Vagina (tissue), 2 donors: ENCODE data around the gene TGDS. TPM values are rescaled to one million over a fixed set of nuclear protein-coding genes. Genes with fewer than 3 reads are reported as not detected.
A peak's percentile ranks its signal among the peaks of the same experiment; 100 is the strongest.

Source experiments
- DNase-seq, 2 donors: peaks; one replicate each; pipeline ENCODE4 v3.0.0-alpha.2; 2017; ENCODE audit errors: extremely low spot score in 2 of 2
- H3K27ac ChIP-seq: fragments of 200-600 bp; sonication (generic); one replicate; pipeline ENCODE4 v1.5.1; 2019
- H3K27me3 ChIP-seq: fragments of 200-600 bp; sonication (generic); one replicate; pipeline ENCODE4 v1.5.1; 2019
- H3K36me3 ChIP-seq, 2 donors: fragments of 200-600 bp; sonication (generic); one replicate each; pipeline ENCODE4 v1.5.1; 2017 to 2019
- H3K4me1 ChIP-seq: fragments of 200-600 bp; sonication (generic); one replicate; pipeline ENCODE4 v1.5.1; 2019
- H3K4me3 ChIP-seq, 2 donors: fragments of 200-600 bp; sonication (generic); 1 replicate in 1 of 2; 2 replicates in 1 of 2; pipeline ENCODE4 v1.5.1; 2016 to 2019
- H3K9me3 ChIP-seq: fragments of 200-600 bp; sonication (generic); one replicate; pipeline ENCODE4 v1.5.1; 2019
- CTCF ChIP-seq, 3 experiments: fragments of 450-650 bp in 2 of 3; fragments of 200-600 bp in 1 of 3; sonication (generic) in 1 of 3; IDR thresholded peaks; one replicate each; pipeline ENCODE4 v1.5.1; 2017 to 2019; ENCODE audit warnings: antibody characterized with exemption in 3 of 3, mild to moderate bottlenecking in 2 of 3, moderate library complexity in 2 of 3
- POLR2A ChIP-seq, 2 donors: fragments of 450-650 bp; IDR thresholded peaks; one replicate each; pipeline ENCODE4 v1.6.1; 2017; ENCODE audit warnings: antibody characterized with exemption in 2 of 2, mild to moderate bottlenecking in 2 of 2, moderate library complexity in 2 of 2
- POLR2AphosphoS5 ChIP-seq, 2 donors: sonication (generic); formaldehyde crosslinking; IDR thresholded peaks; one replicate each; pipeline ENCODE4 v1.9.0; 2017; ENCODE audit warnings: antibody characterized with exemption in 2 of 2, mild to moderate bottlenecking in 2 of 2, low read depth in 1 of 2; ENCODE audit not compliant: insufficient read depth in 1 of 2
- intact Hi-C: fragments of 100-400 bp; cut with DNase I; formaldehyde crosslinking; loops from one replicate; pipeline ENCODE4 v1.15.1; 2023
- total RNA-seq: library from RNA; depleted of rRNA; stranded (reverse); fragments of >200 nt; gene quantifications from one replicate; pipeline ENCODE4 v1.2.3, GENCODE V29; 2016

TGDS gene
- total RNA-seq, 1 donor from 2014 or later: 9.6 TPM

- intact Hi-C loops: loop anchor here (10.0 kb wide), 1 partner anchor 64 kb away; no protein-coding TSS in a partner anchor
- no peak for DNase-seq
- Histone ChIP-seq H3K36me3 (peaks cover 0 to 5% of the 10 kb centered on the region in 2 donors), H3K9me3 (no peaks in the 10 kb centered on the region), H3K27ac (no peak overlapping the region), H3K4me1 (no peaks in the 10 kb centered on the region), H3K27me3 (no peaks in the 10 kb centered on the region), H3K4me3 (no peak overlapping the region)
- TF ChIP-seq POLR2AphosphoS5 (IDR thresholded peaks at IDR 0.05; ENCODE audit: insufficient read depth in 1 of 2, low read depth in 1 of 2) (no peak), POLR2A (IDR thresholded peaks at IDR 0.05) (no peak), CTCF (IDR thresholded peaks at IDR 0.05) (no peak)
These were observed 12.6 kb upstream of the TGDS start for GRCh38 chr13:94608586-94608985.

GRCh38 chr13:94607939-94608338, 12.0 kb upstream of the TGDS start:
- Histone ChIP-seq H3K4me3 (no peak overlapping the region), H3K27me3 (no peaks in the 10 kb centered on the region), H3K9me3 (no peaks in the 10 kb centered on the region), H3K4me1 (no peaks in the 10 kb centered on the region), H3K36me3 (peaks cover 0 to 5% of the 10 kb centered on the region in 2 donors), H3K27ac (no peak overlapping the region)
- no peak for TF ChIP-seq POLR2AphosphoS5 (IDR thresholded peaks at IDR 0.05; ENCODE audit: insufficient read depth in 1 of 2, low read depth in 1 of 2)
- TF ChIP-seq CTCF (IDR thresholded peaks at IDR 0.05): no peak
- no peak for TF ChIP-seq POLR2A (IDR thresholded peaks at IDR 0.05)
- DNase-seq: no peak
- intact Hi-C loops: loop anchor here (10.0 kb wide), 1 partner anchor 63 kb away; no protein-coding TSS in a partner anchor

- no peak for TF ChIP-seq POLR2AphosphoS5 (IDR thresholded peaks at IDR 0.05; ENCODE audit: insufficient read depth in 1 of 2, low read depth in 1 of 2)
- no peak for TF ChIP-seq CTCF (IDR thresholded peaks at IDR 0.05)
- no peak for TF ChIP-seq POLR2A (IDR thresholded peaks at IDR 0.05)
- Histone ChIP-seq H3K36me3 (peaks cover 0 to 5% of the 10 kb centered on the region in 2 donors), H3K4me3 (no peak overlapping the region), H3K4me1 (no peaks in the 10 kb centered on the region), H3K9me3 (no peaks in the 10 kb centered on the region), H3K27me3 (no peaks in the 10 kb centered on the region), H3K27ac (no peak overlapping the region)
- intact Hi-C loops: loop anchor here (10.0 kb wide), 1 partner anchor 62 kb away; no protein-coding TSS in a partner anchor
- no peak for DNase-seq
These were observed 11.1 kb upstream of the TGDS start for GRCh38 chr13:94607056-94607455.

GRCh38 chr13:94602467-94602866, 6.5 kb upstream of the TGDS start:
- Histone ChIP-seq H3K4me1 (no peaks in the 10 kb centered on the region), H3K36me3 (no peaks in the 10 kb centered on the region), H3K9me3 (no peaks in the 10 kb centered on the region), H3K27ac (peak overlapping the region; percentile 89), H3K4me3 (peak overlapping the region; percentile 72 to 98), H3K27me3 (no peaks in the 10 kb centered on the region)
- DNase-seq: no peak
- no peak for TF ChIP-seq POLR2A (IDR thresholded peaks at IDR 0.05)
- TF ChIP-seq CTCF (IDR thresholded peaks at IDR 0.05): no peak
- no peak for TF ChIP-seq POLR2AphosphoS5 (IDR thresholded peaks at IDR 0.05; ENCODE audit: insufficient read depth in 1 of 2, low read depth in 1 of 2)
- intact Hi-C loops: loop anchor here (10.0 kb wide), 1 partner anchor 58 kb away; no protein-coding TSS in a partner anchor
